HG02981 (cell line): ENCODE results near the gene SLC15A1.

Experiments used
- ATAC-seq: cut with Tn5 transposase; IDR thresholded peaks from one replicate; pipeline ENCODE4 v1.9.1; 2021; ENCODE audit warnings: mild to moderate bottlenecking, moderate library complexity; ENCODE audit not compliant: unreplicated experiment

SLC15A1 gene

GRCh38 chr13:98781470-98781869, 29.0 kb upstream of the SLC15A1 start:
- no peak for ATAC-seq

GRCh38 chr13:98781045-98781444, 28.6 kb upstream of the SLC15A1 start:
- ATAC-seq, result no peak

- ATAC-seq, result no peak
Observed at GRCh38 chr13:98780451-98780850, 28.0 kb upstream of the SLC15A1 start.

- ATAC-seq, result no peak
Observed at GRCh38 chr13:98779695-98780094, 27.2 kb upstream of the SLC15A1 start.

GRCh38 chr13:98778749-98779148, 26.3 kb upstream of the SLC15A1 start:
- ATAC-seq, result no peak

GRCh38 chr13:98776644-98777043, 24.2 kb upstream of the SLC15A1 start:
- ATAC-seq, result no peak

GRCh38 chr13:98775844-98776598, 23.5 kb upstream of the SLC15A1 start:
- ATAC-seq, result no peak

- no peak for ATAC-seq
Observed at GRCh38 chr13:98775386-98775785, 22.9 kb upstream of the SLC15A1 start.

- no peak for ATAC-seq
Observed at GRCh38 chr13:98774776-98775175, 22.3 kb upstream of the SLC15A1 start.

GRCh38 chr13:98773921-98774320, 21.4 kb upstream of the SLC15A1 start:
- no peak for ATAC-seq

GRCh38 chr13:98772794-98773452, 20.5 kb upstream of the SLC15A1 start:
- ATAC-seq, result no peak

- no peak for ATAC-seq
Observed at GRCh38 chr13:98771838-98772611, 19.6 kb upstream of the SLC15A1 start.

- ATAC-seq, result no peak
Observed at GRCh38 chr13:98769736-98770135, 17.3 kb upstream of the SLC15A1 start.

- no peak for ATAC-seq
Observed at GRCh38 chr13:98768522-98768921, 16.1 kb upstream of the SLC15A1 start.

- no peak for ATAC-seq
Observed at GRCh38 chr13:98766697-98767096, 14.2 kb upstream of the SLC15A1 start.

GRCh38 chr13:98765996-98766519, 13.6 kb upstream of the SLC15A1 start:
- no peak for ATAC-seq

GRCh38 chr13:98761986-98762616, 9.6 kb upstream of the SLC15A1 start:
- no peak for ATAC-seq

- no peak for ATAC-seq
Observed at GRCh38 chr13:98761126-98761985, 8.9 kb upstream of the SLC15A1 start.

GRCh38 chr13:98755729-98756128, 3.3 kb upstream of the SLC15A1 start:
- no peak for ATAC-seq

- no peak for ATAC-seq
Observed at GRCh38 chr13:98755116-98755515, 2.6 kb upstream of the SLC15A1 start.
